SH-SY5Y (cell line): ENCODE results near the gene ABR.

Experiments
- GATA2 ChIP-seq: IDR thresholded peaks from 2 replicates; pipeline ENCODE4 v1.6.1; 2011; ENCODE audit warnings: mild to moderate bottlenecking, low read depth, low read length
- GATA3 ChIP-seq: IDR thresholded peaks from 2 replicates; pipeline ENCODE4 v1.6.1; 2011; ENCODE audit warnings: low read depth, mild to moderate bottlenecking, low read length, moderate library complexity

- no peak for TF ChIP-seq GATA2
- TF ChIP-seq GATA3: no peak
Observed at GRCh38 chr17:1154704-1155103, 25.1 kb downstream of the ABR start.
